Glomerular visceral epithelial cell (primary cell): ENCODE results near the gene GLIS1.
"Not testable (repeated sequence)": the region's sequence is repeated elsewhere in the genome, so short reads cannot be mapped to it uniquely, and the experiment has no call there.

Source experiments
- DNase-seq: peaks from one replicate; pipeline ENCODE4 v3.0.0-alpha.2; 2016; ENCODE audit errors: extremely low spot score

Gene GLIS1

GRCh38 chr1:53561503-53562105 lies 177.4 kb downstream of the GLIS1 start:
- DNase-seq: no peak

GRCh38 chr1:53560581-53561502 lies 178.1 kb downstream of the GLIS1 start:
- no peak for DNase-seq

GRCh38 chr1:53559854-53560580 lies 178.9 kb downstream of the GLIS1 start:
- no peak for DNase-seq

GRCh38 chr1:53559391-53559815 lies 179.6 kb downstream of the GLIS1 start:
- no peak for DNase-seq

- DNase-seq: no peak
Measured at GRCh38 chr1:53558739-53559315, 180.1 kb downstream of the GLIS1 start.

GRCh38 chr1:53557830-53558738 lies 180.9 kb downstream of the GLIS1 start:
- DNase-seq: no peak

GRCh38 chr1:53557369-53557768 lies 181.6 kb downstream of the GLIS1 start:
- no peak for DNase-seq

GRCh38 chr1:53556657-53557227 lies 182.2 kb downstream of the GLIS1 start:
- DNase-seq: no peak

GRCh38 chr1:53555620-53556326 lies 183.2 kb downstream of the GLIS1 start:
- not testable (repeated sequence) for DNase-seq

GRCh38 chr1:53554592-53555305 lies 184.2 kb downstream of the GLIS1 start:
- no peak for DNase-seq

GRCh38 chr1:53553734-53554509 lies 185.0 kb downstream of the GLIS1 start:
- DNase-seq: no peak

- no peak for DNase-seq
Measured at GRCh38 chr1:53552981-53553733, 185.8 kb downstream of the GLIS1 start.

- peak; percentile 50 for DNase-seq
Measured at GRCh38 chr1:53552146-53552861, 186.7 kb downstream of the GLIS1 start.

GRCh38 chr1:53551428-53551995 lies 187.5 kb downstream of the GLIS1 start:
- no peak for DNase-seq

- peak; percentile 38 for DNase-seq
Measured at GRCh38 chr1:53550201-53550741, 188.7 kb downstream of the GLIS1 start.

- no peak for DNase-seq
Measured at GRCh38 chr1:53549781-53550180, 189.2 kb downstream of the GLIS1 start.
